NCI-H128 (cell line): ENCODE measurements around the gene PCBP3.

Experiments
- DNase-seq: peaks from one replicate; lab custom pipeline; 2025; ENCODE audit not compliant: unreplicated experiment; lab: John Stamatoyannopoulos, UW

The PCBP3 gene

GRCh38 chr21:45920824-45921600 is 277.5 kb downstream of the PCBP3 start:
- no peak for DNase-seq

- no peak for DNase-seq
These were observed 278.4 kb downstream of the PCBP3 start for GRCh38 chr21:45921917-45922316.

- DNase-seq, result no peak
These were observed 279.1 kb downstream of the PCBP3 start for GRCh38 chr21:45922648-45923047.

GRCh38 chr21:45923146-45923545 is 279.6 kb downstream of the PCBP3 start:
- no peak for DNase-seq

GRCh38 chr21:45926281-45926680 is 282.8 kb downstream of the PCBP3 start:
- no peak for DNase-seq

- no peak for DNase-seq
These were observed 283.5 kb downstream of the PCBP3 start for GRCh38 chr21:45927032-45927431.

- DNase-seq, result no peak
These were observed 284.6 kb downstream of the PCBP3 start for GRCh38 chr21:45927851-45928850.

- no peak for DNase-seq
These were observed 285.9 kb downstream of the PCBP3 start for GRCh38 chr21:45929449-45929848.

- no peak for DNase-seq
These were observed 286.8 kb downstream of the PCBP3 start for GRCh38 chr21:45930231-45930760.

GRCh38 chr21:45930792-45931191 is 287.3 kb downstream of the PCBP3 start:
- DNase-seq, result no peak

- no peak for DNase-seq
These were observed 288.0 kb downstream of the PCBP3 start for GRCh38 chr21:45931397-45931969.

GRCh38 chr21:45932922-45933502 is 289.5 kb downstream of the PCBP3 start:
- DNase-seq, result no peak

- no peak for DNase-seq
These were observed 290.6 kb downstream of the PCBP3 start for GRCh38 chr21:45934085-45934484.

GRCh38 chr21:45934554-45934953 is 291.0 kb downstream of the PCBP3 start:
- DNase-seq, result no peak

GRCh38 chr21:45935628-45936027 is 292.1 kb downstream of the PCBP3 start:
- no peak for DNase-seq

GRCh38 chr21:45937721-45938452 is 294.4 kb downstream of the PCBP3 start:
- no peak for DNase-seq

- no peak for DNase-seq
These were observed 294.9 kb downstream of the PCBP3 start for GRCh38 chr21:45938453-45938755.

GRCh38 chr21:45938811-45939520 is 295.4 kb downstream of the PCBP3 start:
- no peak for DNase-seq

- no peak for DNase-seq
These were observed 296.1 kb downstream of the PCBP3 start for GRCh38 chr21:45939521-45940045.

GRCh38 chr21:45940091-45940490 is 296.6 kb downstream of the PCBP3 start:
- DNase-seq, result no peak
